ENCODE measurements around the gene THSD7A. TPM values are rescaled to one million over a fixed set of nuclear protein-coding genes. Genes with fewer than 3 reads are reported as not detected.

Gene THSD7A
- total and polyA plus RNA-seq, 7 experiments from 2014 or later: 1.2 to 1.3 TPM; not detected in 5

DNA sequence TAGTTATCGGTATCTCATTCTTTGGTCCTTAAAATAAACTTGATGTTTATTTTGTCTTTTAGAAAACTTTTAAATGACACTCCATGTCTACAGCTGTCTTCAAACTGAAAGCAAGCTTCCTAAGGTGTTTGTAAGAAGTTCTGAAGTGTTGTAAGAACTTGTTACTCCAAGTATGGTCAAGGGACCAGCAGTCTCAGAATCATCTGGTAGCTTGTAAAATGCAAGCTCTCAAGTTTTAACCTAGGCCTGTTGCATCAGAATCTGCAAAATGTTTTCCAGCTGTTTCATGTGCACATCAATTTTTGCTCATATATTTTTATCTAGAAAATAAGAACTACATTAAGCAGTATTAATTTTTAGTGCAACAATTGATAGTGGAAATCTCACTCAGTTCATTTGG lies 104.1 kb downstream of the THSD7A start:
- H3K4me1 Mint-ChIP-seq: no peaks in the 10 kb centered on the region

DNA sequence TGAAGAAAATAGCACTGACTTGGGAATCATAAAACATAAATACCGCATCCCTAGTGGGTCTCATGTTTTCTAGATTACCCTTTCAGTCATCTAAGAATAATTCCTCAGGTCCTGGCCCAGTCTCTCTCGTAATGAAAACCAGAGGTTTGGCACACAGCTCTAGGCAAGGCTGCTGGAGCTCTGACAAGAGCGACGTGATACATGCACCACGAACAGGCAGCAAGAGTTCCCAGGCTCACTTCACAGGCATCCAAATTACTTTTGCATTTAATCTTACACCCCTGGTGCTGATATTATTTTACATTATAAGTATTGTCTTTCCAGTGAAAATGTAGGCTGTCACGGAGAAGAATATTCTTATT lies 105.2 kb downstream of the THSD7A start:
- CTCF ChIA-PET: no interaction called here

More for the DNA sequence above, 104.1 kb downstream of the THSD7A start:
- Mint-ChIP-seq H3K27ac (no peak overlapping the region), H3K9me3 (peaks cover 0 to 8% (median 0%) of the 10 kb centered on the region in 11 donors), H3K36me3 (no peaks in the 10 kb centered on the region), H3K4me3 (no peak overlapping the region), H3K27me3 (no peaks in the 10 kb centered on the region)
- no peak overlapping the region for H3K4me3 ChIP-seq (ENCODE audit: low read length)
- no peaks in the 10 kb centered on the region for H3K4me1 ChIP-seq (ENCODE audit: control insufficient read depth in 2 of 2, insufficient read depth in 2 of 2, low read length in 2 of 2)
- DNase-seq (no peak), ATAC-seq (no peak)
- CTCF ChIA-PET: no interaction called here
- H3K27me3 ChIP-seq (ENCODE audit: control insufficient read depth in 2 of 2, insufficient read depth in 2 of 2, low read length in 2 of 2): no peaks in the 10 kb centered on the region
- no peaks in the 10 kb centered on the region for H3K9me3 ChIP-seq (ENCODE audit: control insufficient read depth in 2 of 3, low read length in 3 of 3)
- intact Hi-C loops (cut with micrococcal nuclease): no loop called here
- H3K36me3 ChIP-seq (ENCODE audit: control insufficient read depth in 2 of 3, insufficient read depth in 3 of 3, low read length in 3 of 3): no peaks in the 10 kb centered on the region
- POLR2A ChIA-PET: no interaction called here
- no peak overlapping the region for H3K27ac ChIP-seq (ENCODE audit: low read depth, low read length)

DNA sequence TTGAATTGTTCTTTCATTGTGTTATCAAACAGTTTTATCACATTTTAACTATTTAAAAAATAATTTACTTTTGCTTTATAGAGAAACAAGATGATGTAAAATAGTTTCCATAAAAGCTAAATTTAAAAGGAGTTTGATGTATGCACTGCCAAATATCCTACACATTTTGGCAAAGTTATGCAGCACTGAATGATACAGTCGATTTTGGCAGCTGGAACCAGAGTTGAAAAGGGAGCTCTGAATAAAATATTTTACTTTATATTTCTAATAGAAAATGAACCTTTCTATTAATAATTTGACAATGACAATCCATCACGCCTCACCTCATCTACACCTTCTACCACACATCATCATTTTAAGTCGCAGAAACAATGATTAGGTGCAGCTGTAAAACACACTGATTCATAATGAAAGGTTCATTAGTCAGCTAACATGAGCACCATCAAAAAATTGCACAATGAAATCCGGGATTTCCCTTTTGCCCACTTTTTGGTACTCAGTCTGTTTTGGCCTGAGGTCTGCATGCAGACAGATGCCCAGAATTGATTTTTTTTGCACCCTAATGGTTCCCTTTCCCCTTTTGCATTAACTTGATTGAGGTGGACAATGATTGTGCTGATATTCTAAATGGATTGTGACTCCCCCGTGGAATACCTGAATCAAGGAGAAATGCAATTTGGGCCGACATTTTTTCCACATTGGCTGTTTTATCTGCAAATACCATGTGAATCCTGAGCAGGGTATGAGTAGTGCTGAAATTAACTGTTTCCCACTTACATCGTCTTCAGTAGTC lies 105.8 kb downstream of the THSD7A start:
- no peaks in the 10 kb centered on the region for H3K36me3 Mint-ChIP-seq
- Histone ChIP-seq H3K4me1 (ENCODE audit: control insufficient read depth in 2 of 2, insufficient read depth in 2 of 2, low read length in 2 of 2) (no peaks in the 10 kb centered on the region), H3K27me3 (ENCODE audit: control insufficient read depth in 2 of 2, insufficient read depth in 2 of 2, low read length in 2 of 2) (no peaks in the 10 kb centered on the region), H3K36me3 (ENCODE audit: control insufficient read depth in 2 of 3, insufficient read depth in 3 of 3, low read length in 3 of 3) (no peaks in the 10 kb centered on the region), H3K4me3 (ENCODE audit: low read length) (no peak overlapping the region), H3K9me3 (ENCODE audit: control insufficient read depth in 2 of 3, low read length in 3 of 3) (no peaks in the 10 kb centered on the region), H3K27ac (ENCODE audit: low read depth, low read length) (no peak overlapping the region)
- no peaks in the 10 kb centered on the region for H3K27me3 Mint-ChIP-seq
- ATAC-seq (no peak), DNase-seq (no peak)
- peaks cover 0 to 8% (median 0%) of the 10 kb centered on the region in 11 donors for H3K9me3 Mint-ChIP-seq
- ChIA-PET CTCF (interaction anchor here (0.8 kb wide), 1 partner anchor 37 kb away, joined by 8 read pairs; no protein-coding TSS in a partner anchor), POLR2A (no interaction called here)
- H3K4me3 Mint-ChIP-seq: no peak overlapping the region
- H3K27ac Mint-ChIP-seq: no peak overlapping the region
- intact Hi-C loops (cut with micrococcal nuclease): no loop called here
- H3K4me1 Mint-ChIP-seq: no peaks in the 10 kb centered on the region

More for the DNA sequence above, 105.2 kb downstream of the THSD7A start:
- Mint-ChIP-seq H3K4me3 (no peak overlapping the region), H3K27me3 (no peaks in the 10 kb centered on the region), H3K36me3 (no peaks in the 10 kb centered on the region), H3K27ac (no peak overlapping the region), H3K4me1 (no peaks in the 10 kb centered on the region), H3K9me3 (peaks cover 0 to 8% (median 0%) of the 10 kb centered on the region in 11 donors)
- Histone ChIP-seq H3K27ac (ENCODE audit: low read depth, low read length) (no peak overlapping the region), H3K4me3 (ENCODE audit: low read length) (no peak overlapping the region), H3K9me3 (ENCODE audit: control insufficient read depth in 2 of 3, low read length in 3 of 3) (no peaks in the 10 kb centered on the region), H3K27me3 (ENCODE audit: control insufficient read depth in 2 of 2, insufficient read depth in 2 of 2, low read length in 2 of 2) (no peaks in the 10 kb centered on the region), H3K36me3 (ENCODE audit: control insufficient read depth in 2 of 3, insufficient read depth in 3 of 3, low read length in 3 of 3) (no peaks in the 10 kb centered on the region), H3K4me1 (ENCODE audit: control insufficient read depth in 2 of 2, insufficient read depth in 2 of 2, low read length in 2 of 2) (no peaks in the 10 kb centered on the region)
- POLR2A ChIA-PET: no interaction called here
- ATAC-seq (no peak), DNase-seq (no peak)
- intact Hi-C loops (cut with micrococcal nuclease): no loop called here

DNA sequence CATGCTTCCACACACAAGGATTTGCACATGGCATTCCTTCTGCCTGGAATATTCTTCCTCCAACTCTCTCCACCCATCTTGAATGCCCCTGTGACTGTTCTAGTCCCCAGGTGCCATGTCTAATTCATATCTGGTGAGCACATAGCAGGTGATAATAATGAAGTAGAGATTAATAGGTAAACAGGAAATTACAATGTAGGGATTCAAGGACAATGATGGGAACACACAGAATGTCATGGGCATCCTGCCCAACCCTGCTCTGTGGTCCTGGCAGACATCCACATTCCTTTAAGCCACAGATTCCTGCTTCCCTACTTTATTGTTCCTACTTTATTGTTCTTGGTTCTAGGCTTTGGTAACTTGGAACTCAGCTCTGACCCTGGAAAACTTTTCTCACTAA lies 115.8 kb downstream of the THSD7A start:
- no peaks in the 10 kb centered on the region for H3K9me3 ChIP-seq (ENCODE audit: control insufficient read depth in 2 of 3, low read length in 3 of 3)
- H3K4me1 Mint-ChIP-seq: no peaks in the 10 kb centered on the region
- H3K4me3 Mint-ChIP-seq: no peak overlapping the region
- no peaks in the 10 kb centered on the region for H3K36me3 ChIP-seq (ENCODE audit: control insufficient read depth in 2 of 3, insufficient read depth in 3 of 3, low read length in 3 of 3)
- H3K4me3 ChIP-seq (ENCODE audit: low read length): no peak overlapping the region
- ChIA-PET POLR2A (no interaction called here), CTCF (no interaction called here)
- no peaks in the 10 kb centered on the region for H3K36me3 Mint-ChIP-seq
- no peak for DNase-seq
- no peak overlapping the region for H3K27ac Mint-ChIP-seq
- H3K27ac ChIP-seq (ENCODE audit: low read depth, low read length): no peak overlapping the region
- H3K27me3 Mint-ChIP-seq: no peaks in the 10 kb centered on the region
- H3K9me3 Mint-ChIP-seq: peaks cover 0 to 2% (median 0%) of the 10 kb centered on the region in 11 donors
- intact Hi-C loops (cut with micrococcal nuclease): no loop called here
- no peaks in the 10 kb centered on the region for H3K4me1 ChIP-seq (ENCODE audit: control insufficient read depth in 2 of 2, insufficient read depth in 2 of 2, low read length in 2 of 2)
- ATAC-seq: no peak
- no peaks in the 10 kb centered on the region for H3K27me3 ChIP-seq (ENCODE audit: control insufficient read depth in 2 of 2, insufficient read depth in 2 of 2, low read length in 2 of 2)

DNA sequence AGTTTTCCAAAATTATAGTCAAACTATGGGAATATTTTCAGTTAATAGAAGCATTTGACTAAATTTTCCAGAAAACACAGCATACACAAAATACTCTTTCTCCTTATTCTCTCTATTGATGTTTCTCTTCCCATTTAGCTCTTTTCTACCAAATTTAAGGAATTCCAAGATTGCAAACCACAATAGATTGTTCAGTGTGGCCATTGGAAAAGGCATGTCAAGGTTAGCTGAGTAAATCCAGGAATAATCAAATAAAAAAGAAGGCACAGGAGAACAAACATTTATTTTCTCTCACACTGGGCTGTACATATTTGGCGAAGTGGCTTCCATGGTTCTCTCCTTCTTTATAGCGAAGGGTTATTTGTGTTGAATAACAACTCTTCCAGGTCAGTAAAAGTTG lies 117.3 kb downstream of the THSD7A start:
- Mint-ChIP-seq H3K4me3 (no peak overlapping the region), H3K27me3 (no peaks in the 10 kb centered on the region), H3K9me3 (peaks cover 0 to 2% (median 0%) of the 10 kb centered on the region in 11 donors), H3K27ac (no peak overlapping the region), H3K36me3 (no peaks in the 10 kb centered on the region), H3K4me1 (no peaks in the 10 kb centered on the region)
- ChIA-PET POLR2A (no interaction called here), CTCF (no interaction called here)
- intact Hi-C loops (cut with micrococcal nuclease): no loop called here
- H3K9me3 ChIP-seq (ENCODE audit: control insufficient read depth in 2 of 3, low read length in 3 of 3): no peaks in the 10 kb centered on the region
- no peak for ATAC-seq
- no peak for DNase-seq
- H3K4me3 ChIP-seq (ENCODE audit: low read length): no peak overlapping the region
- no peaks in the 10 kb centered on the region for H3K36me3 ChIP-seq (ENCODE audit: control insufficient read depth in 2 of 3, insufficient read depth in 3 of 3, low read length in 3 of 3)
- no peaks in the 10 kb centered on the region for H3K27me3 ChIP-seq (ENCODE audit: control insufficient read depth in 2 of 2, insufficient read depth in 2 of 2, low read length in 2 of 2)
- H3K27ac ChIP-seq (ENCODE audit: low read depth, low read length): no peak overlapping the region
- no peaks in the 10 kb centered on the region for H3K4me1 ChIP-seq (ENCODE audit: control insufficient read depth in 2 of 2, insufficient read depth in 2 of 2, low read length in 2 of 2)

DNA sequence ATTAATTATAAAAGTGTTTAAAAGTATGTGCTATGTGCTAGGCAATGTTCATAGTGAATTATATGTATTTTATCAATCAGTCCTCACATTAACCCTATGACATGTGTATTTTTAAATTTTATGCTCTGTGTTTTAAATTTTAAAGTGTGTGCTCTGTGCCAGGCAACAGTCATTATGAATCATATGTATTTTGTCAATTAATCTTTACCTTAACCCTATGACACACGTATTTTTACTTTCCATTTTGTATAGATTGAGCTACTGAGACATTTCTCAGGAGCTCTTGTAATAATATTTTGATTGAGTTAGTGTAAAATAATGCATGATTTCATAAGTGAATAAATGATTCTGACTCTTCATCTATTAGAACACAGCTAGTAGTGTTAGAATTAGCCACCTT lies 117.8 kb downstream of the THSD7A start:
- intact Hi-C loops (cut with micrococcal nuclease): no loop called here
- H3K4me3 Mint-ChIP-seq: no peak overlapping the region
- DNase-seq: no peak
- H3K4me3 ChIP-seq (ENCODE audit: low read length): no peak overlapping the region
- H3K27me3 Mint-ChIP-seq: no peaks in the 10 kb centered on the region
- H3K9me3 ChIP-seq (ENCODE audit: control insufficient read depth in 2 of 3, low read length in 3 of 3): no peaks in the 10 kb centered on the region
- H3K27ac ChIP-seq (ENCODE audit: low read depth, low read length): no peak overlapping the region
- no peaks in the 10 kb centered on the region for H3K4me1 Mint-ChIP-seq
- H3K27me3 ChIP-seq (ENCODE audit: control insufficient read depth in 2 of 2, insufficient read depth in 2 of 2, low read length in 2 of 2): no peaks in the 10 kb centered on the region
- POLR2A ChIA-PET: no interaction called here
- no peak for ATAC-seq
- peaks cover 0 to 2% (median 0%) of the 10 kb centered on the region in 11 donors for H3K9me3 Mint-ChIP-seq
- CTCF ChIA-PET: no interaction called here
- no peaks in the 10 kb centered on the region for H3K4me1 ChIP-seq (ENCODE audit: control insufficient read depth in 2 of 2, insufficient read depth in 2 of 2, low read length in 2 of 2)
- no peaks in the 10 kb centered on the region for H3K36me3 ChIP-seq (ENCODE audit: control insufficient read depth in 2 of 3, insufficient read depth in 3 of 3, low read length in 3 of 3)
- H3K27ac Mint-ChIP-seq: no peak overlapping the region
- no peaks in the 10 kb centered on the region for H3K36me3 Mint-ChIP-seq

DNA sequence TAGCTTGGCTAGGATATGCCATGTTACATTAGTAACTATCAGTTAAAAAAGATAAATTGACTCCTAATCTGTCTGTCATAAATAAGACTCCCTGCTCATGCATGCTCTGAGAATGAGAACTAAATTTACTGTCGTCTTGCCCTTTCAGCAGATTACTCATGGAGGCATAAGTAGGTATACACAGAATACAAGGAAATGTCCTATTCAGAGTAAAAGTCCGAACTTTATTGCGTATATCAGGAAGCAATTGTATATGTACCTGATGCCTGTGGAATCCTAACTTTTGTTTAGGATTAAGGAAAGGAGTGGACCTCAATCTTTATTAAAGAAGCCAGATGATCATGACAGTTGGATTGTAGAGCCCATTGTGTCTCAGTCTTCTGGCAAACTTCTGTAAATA lies 118.6 kb downstream of the THSD7A start:
- Histone ChIP-seq H3K27me3 (ENCODE audit: control insufficient read depth in 2 of 2, insufficient read depth in 2 of 2, low read length in 2 of 2) (no peaks in the 10 kb centered on the region), H3K4me3 (ENCODE audit: low read length) (no peak overlapping the region), H3K9me3 (ENCODE audit: control insufficient read depth in 2 of 3, low read length in 3 of 3) (no peaks in the 10 kb centered on the region), H3K36me3 (ENCODE audit: control insufficient read depth in 2 of 3, insufficient read depth in 3 of 3, low read length in 3 of 3) (no peaks in the 10 kb centered on the region), H3K4me1 (ENCODE audit: control insufficient read depth in 2 of 2, insufficient read depth in 2 of 2, low read length in 2 of 2) (no peaks in the 10 kb centered on the region), H3K27ac (ENCODE audit: low read depth, low read length) (no peak overlapping the region)
- ATAC-seq: no peak
- Mint-ChIP-seq H3K36me3 (no peaks in the 10 kb centered on the region), H3K4me3 (no peak overlapping the region), H3K9me3 (peaks cover 0 to 2% (median 0%) of the 10 kb centered on the region in 11 donors), H3K4me1 (no peaks in the 10 kb centered on the region), H3K27ac (no peak overlapping the region), H3K27me3 (no peaks in the 10 kb centered on the region)
- CTCF ChIA-PET: no interaction called here
- intact Hi-C loops (cut with micrococcal nuclease): no loop called here
- POLR2A ChIA-PET: no interaction called here
- DNase-seq: no peak
